HepG2 (cell line): ENCODE measurements around the gene ZNF684. TPM values are rescaled to one million over a fixed set of nuclear protein-coding genes. Genes with fewer than 3 reads are reported as not detected.

Source experiments
- ATAC-seq: fragments of 200-7000 bp; cut with Tn5 transposase; 3 replicates; pipeline ENCODE4 v1.9.1; 2020; ENCODE audit warnings: mild to moderate bottlenecking, moderate library complexity
- BruUV-seq: library from RNA; stranded (reverse); fragments of 400-500 nt; replicated peaks from 2 replicates; lab custom pipeline; 2021; lab: Mats Ljungman, UMichigan
- CTCF ChIA-PET: fragments of 300-600 bp; formaldehyde crosslinking; extraction: SDS; loops from one replicate; lab custom pipeline; 2021; ENCODE audit warnings: low total read pairs, inconsistent platforms, low intra/inter-chr PET ratio; lab: Yijun Ruan, JAX
- POLR2A ChIA-PET: fragments of 350-600 bp; sonication (Branson Sonifier 250); formaldehyde crosslinking; loops from one replicate; lab custom pipeline; 2020; ENCODE audit warnings: antibody characterized with exemption, inconsistent platforms; lab: Yijun Ruan, JAX
- DNase-seq: peaks from one replicate; pipeline ENCODE4 v3.0.0-alpha.2; 2015; ENCODE audit warnings: low spot score
- FAIRE-seq: peaks from 3 replicates; lab custom pipeline; 2011; peaks lifted over from hg19 to GRCh38; lab: Jason Lieb, UNC
- H2AFZ ChIP-seq: one replicate; pipeline ENCODE4 v1.6.1; 2011; ENCODE audit warnings: low read length, inconsistent platforms
- H3K27ac ChIP-seq: fragments of 300-600 bp; 3 replicates; pipeline ENCODE4 v1.8.0; 2011; ENCODE audit warnings: mixed run types, mild to moderate bottlenecking, mixed read lengths, low read length, inconsistent platforms; ENCODE audit not compliant: insufficient read depth; ENCODE audit errors: extremely low read length
- H3K27me3 ChIP-seq, 2 experiments: fragments of 200-600 bp in 1 of 2; 2 replicates in 1 of 2; 3 replicates in 1 of 2; pipeline versions ENCODE4 v1.6.0 to v1.8.0; 2011; ENCODE audit warnings: low read length in 2 of 2, mild to moderate bottlenecking in 2 of 2, moderate library complexity in 2 of 2, inconsistent platforms in 1 of 2; ENCODE audit not compliant: insufficient read depth in 2 of 2, control insufficient read depth in 1 of 2
- H3K36me3 ChIP-seq, 2 experiments: fragments of 200-600 bp in 1 of 2; replicated peaks in 1 of 2; 2 replicates in 1 of 2; 3 replicates in 1 of 2; pipeline versions ENCODE4 v1.5.1 to v1.8.0; 2011; ENCODE audit warnings: low read length in 2 of 2, inconsistent platforms in 1 of 2; ENCODE audit not compliant: insufficient read depth in 2 of 2, control insufficient read depth in 1 of 2
- H3K4me1 ChIP-seq: 2 replicates; pipeline ENCODE4 v1.5.1; 2012; ENCODE audit warnings: low read length, inconsistent platforms; ENCODE audit not compliant: insufficient read depth
- H3K4me2 ChIP-seq: 2 replicates; pipeline ENCODE4 v1.6.0; 2011; ENCODE audit warnings: low read depth, low read length, inconsistent platforms
- H3K4me3 ChIP-seq, 3 experiments: fragments of 200-600 bp in 1 of 3; sonication (generic), shearing (Covaris generic) in 1 of 3; replicated peaks in 1 of 3; 2 replicates each; pipeline ENCODE4 v1.5.1; 2011 to 2016; ENCODE audit warnings: low read length in 3 of 3, inconsistent platforms in 2 of 3, low read depth in 2 of 3, mild to moderate bottlenecking in 2 of 3, control low read depth in 1 of 3, mixed read lengths in 1 of 3; ENCODE audit not compliant: insufficient read depth in 1 of 3
- H3K79me2 ChIP-seq: one replicate; pipeline ENCODE4 v1.6.1; 2011; ENCODE audit warnings: low read length, inconsistent platforms; ENCODE audit not compliant: insufficient read depth
- H3K9ac ChIP-seq: 2 replicates; pipeline ENCODE4 v1.6.0; 2011; ENCODE audit warnings: mild to moderate bottlenecking, low read depth, low read length, inconsistent platforms; ENCODE audit not compliant: insufficient read depth
- H3K9me3 ChIP-seq: 2 replicates; pipeline ENCODE4 v1.5.1; 2012; ENCODE audit warnings: mild to moderate bottlenecking, low read length
- H4K20me1 ChIP-seq: 2 replicates; pipeline ENCODE4 v1.6.0; 2011; ENCODE audit warnings: inconsistent platforms, mild to moderate bottlenecking, low read length, moderate library complexity; ENCODE audit not compliant: insufficient read depth
- ASH2L ChIP-seq: fragments of 300-600, 200-600 bp; sonication (generic); IDR thresholded peaks from 2 replicates; pipeline ENCODE4 v1.7.0; 2017; ENCODE audit warnings: low read depth, mild to moderate bottlenecking, moderate library complexity, mixed read lengths, low read length; ENCODE audit not compliant: insufficient read length
- KDM2A ChIP-seq: sonication (generic); formaldehyde crosslinking; IDR thresholded peaks from 2 replicates; pipeline ENCODE4 v1.4.0; 2020; ENCODE audit warnings: low read depth, missing genetic modification reagents, borderline replicate concordance
- MIER2 ChIP-seq: IDR thresholded peaks from 2 replicates; pipeline ENCODE4 v1.6.1; 2016; ENCODE audit warnings: missing biosample characterization, missing genetic modification reagents
- MXD1 ChIP-seq: sonication (generic); formaldehyde crosslinking; IDR thresholded peaks from 2 replicates; pipeline ENCODE4 v1.4.0; 2020; ENCODE audit warnings: mild to moderate bottlenecking, missing genetic modification reagents
- NCOR1 ChIP-seq: fragments of 200-600 bp; sonication (generic); IDR thresholded peaks from 2 replicates; pipeline ENCODE4 v1.7.0; 2017; ENCODE audit warnings: antibody characterized with exemption, low read length, borderline replicate concordance
- RARG ChIP-seq: sonication (generic); formaldehyde crosslinking; IDR thresholded peaks from 2 replicates; pipeline ENCODE4 v1.4.0; 2020; ENCODE audit warnings: low read depth, mild to moderate bottlenecking, missing genetic modification reagents
- RELA ChIP-seq: sonication (generic); formaldehyde crosslinking; IDR thresholded peaks from 2 replicates; pipeline ENCODE4 v1.4.0; 2020; ENCODE audit warnings: missing genetic modification reagents
- RFXAP ChIP-seq: sonication (generic); formaldehyde crosslinking; IDR thresholded peaks from 2 replicates; pipeline ENCODE4 v1.4.0; 2020; ENCODE audit warnings: missing genetic modification reagents, borderline replicate concordance
- TARDBP ChIP-seq: sonication (generic); formaldehyde crosslinking; IDR thresholded peaks from 2 replicates; pipeline ENCODE4 v1.8.0; 2022; ENCODE audit warnings: mild to moderate bottlenecking, missing genetic modification reagents
- USF2 ChIP-seq, 2 experiments: sonication (generic) in 1 of 2; formaldehyde crosslinking in 1 of 2; IDR thresholded peaks; 2 replicates each; pipeline versions ENCODE4 v1.5.1 to v1.6.1; 2011 to 2020; ENCODE audit warnings: borderline replicate concordance in 1 of 2, low read depth in 1 of 2, low read length in 1 of 2, mild to moderate bottlenecking in 1 of 2, missing genetic modification reagents in 1 of 2, moderate library complexity in 1 of 2
- ZNF225 ChIP-seq: sonication (generic); formaldehyde crosslinking; IDR thresholded peaks from 2 replicates; pipeline ENCODE4 v1.4.0; 2020; ENCODE audit warnings: mild to moderate bottlenecking, missing genetic modification reagents
- ZNF333 ChIP-seq: sonication (generic); formaldehyde crosslinking; IDR thresholded peaks from 2 replicates; pipeline ENCODE4 v1.4.0; 2020; ENCODE audit warnings: mild to moderate bottlenecking, missing genetic modification reagents, borderline replicate concordance
- ZNF501 ChIP-seq: sonication (generic); formaldehyde crosslinking; IDR thresholded peaks from 2 replicates; pipeline ENCODE4 v1.5.1; 2020; ENCODE audit warnings: mild to moderate bottlenecking, moderate library complexity, missing genetic modification reagents
- ZNF567 ChIP-seq: sonication (generic); formaldehyde crosslinking; IDR thresholded peaks from 2 replicates; pipeline ENCODE4 v1.8.1; 2023; ENCODE audit warnings: mild to moderate bottlenecking, missing genetic modification reagents, borderline replicate concordance
- ZNF615 ChIP-seq: sonication (generic); formaldehyde crosslinking; IDR thresholded peaks from 2 replicates; pipeline ENCODE4 v1.5.0; 2020; ENCODE audit warnings: mild to moderate bottlenecking, missing genetic modification reagents, borderline replicate concordance
- ZNF639 ChIP-seq: conservative IDR thresholded peaks from 2 replicates; pipeline ENCODE4 v1.6.1; 2018; ENCODE audit warnings: missing genetic modification reagents
- ZNF660 ChIP-seq: sonication (generic); formaldehyde crosslinking; IDR thresholded peaks from 2 replicates; pipeline ENCODE4 v1.5.1; 2020; ENCODE audit warnings: mild to moderate bottlenecking, low read depth, missing genetic modification reagents, borderline replicate concordance
- WGBS: methylation state at CpG from one replicate; pipeline ENCODE4 v1.1.6; 2017; ENCODE audit warnings: low lambda C conversion rate; 5-methylcytosine and 5-hydroxymethylcytosine counted together
- in situ Hi-C: cut with HindIII; loops from 2 replicates; pipeline ENCODE4 v1.10.0; 2017; ENCODE audit warnings: low pct_unique_long_range_greater_than_20kb; ENCODE audit not compliant: extremely low pct_ligation_motif_present
- intact Hi-C: fragments of 100-400 bp; cut with micrococcal nuclease; formaldehyde crosslinking; loops from one replicate; pipeline ENCODE4 v1.10.0; 2022; ENCODE audit not compliant: unreplicated experiment
- polyA plus RNA-seq, 8 experiments: library from polyadenylated mRNA; depleted of rRNA in 3 of 8; stranded (reverse) in 7 of 8; unstranded in 1 of 8; fragments of >200 nt; fragmentation: Illumina TruSeq in 4 of 8; extraction: Trizol in 4 of 8; gene quantifications; 2 replicates each; pipeline versions ENCODE4 v1.2.1 to v1.2.3, GENCODE V29; 2011 to 2016; ENCODE audit warnings: low read depth in 4 of 8, missing spikeins in 1 of 8, mixed read lengths in 1 of 8; ENCODE audit not compliant: insufficient read depth in 1 of 8
- total RNA-seq, 5 experiments: library from RNA; depleted of rRNA; stranded (reverse); fragments of >200 nt; fragmentation: Illumina TruSeq; extraction: Trizol; gene quantifications; 2 replicates each; pipeline ENCODE4 v1.2.3, GENCODE V29; 2016; ENCODE audit warnings: low read depth in 1 of 5
- TF ChIP-seq, protein P1 (sequence below): sonication (generic); formaldehyde crosslinking; IDR thresholded peaks from 2 replicates; pipeline ENCODE4 v1.4.0; 2020; ENCODE audit warnings: mild to moderate bottlenecking, missing genetic modification reagents

The ZNF684 gene
- total and polyA plus RNA-seq, 2 of the 13 experiments (the other 11 are each of a cell fraction or from before 2014, with no cell fraction given), result 6.5 to 15.2 TPM

DNA sequence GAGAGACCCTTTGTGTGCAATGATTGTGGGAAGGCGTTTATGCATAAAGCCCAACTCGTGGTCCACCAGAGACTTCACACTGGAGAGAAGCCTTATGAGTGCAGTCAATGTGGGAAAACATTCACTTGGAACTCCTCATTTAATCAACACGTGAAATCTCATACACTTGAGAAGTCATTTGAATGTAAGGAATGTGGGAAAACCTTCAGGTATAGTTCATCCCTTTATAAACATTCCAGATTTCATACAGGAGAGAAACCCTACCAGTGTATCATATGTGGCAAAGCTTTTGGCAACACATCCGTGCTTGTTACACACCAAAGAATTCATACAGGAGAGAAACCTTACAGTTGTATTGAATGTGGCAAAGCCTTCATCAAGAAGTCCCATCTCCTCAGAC, 15.5 kb downstream of the ZNF684 start:
- FAIRE-seq, result no peak
- CTCF ChIA-PET, result no interaction called here

More for the DNA sequence above, 15.5 kb downstream of the ZNF684 start:
- DNase-seq (no peak), ATAC-seq (no peak)
- POLR2A ChIA-PET, result no interaction called here
- Histone ChIP-seq H3K9me3 (no peaks in the 10 kb centered on the region), H3K4me2 (no peak overlapping the region), H3K4me3 (no peak overlapping the region), H3K79me2 (no peaks in the 10 kb centered on the region), H3K27ac (no peak overlapping the region), H3K4me1 (no peaks in the 10 kb centered on the region)
- in situ Hi-C loops (no loop called here), intact Hi-C loops (no loop called here)
- WGBS, result 95% methylated on average over 4 of the region's 4 CpGs
- TF ChIP-seq RARG, result no peak
- no peak for TF ChIP-seq RELA (CRISPR knock-in tag)
- no peak for TF ChIP-seq USF2 (IDR thresholded peaks at IDR 0.05; ENCODE audit: low read depth, low read length)
- TF ChIP-seq USF2 (CRISPR knock-in tag; IDR thresholded peaks at IDR 0.05; ENCODE audit: borderline replicate concordance), result no peak
- no peak for TF ChIP-seq TARDBP (CRISPR knock-in tag)
- TF ChIP-seq ZNF660, result no peak
- TF ChIP-seq, protein P1, sequence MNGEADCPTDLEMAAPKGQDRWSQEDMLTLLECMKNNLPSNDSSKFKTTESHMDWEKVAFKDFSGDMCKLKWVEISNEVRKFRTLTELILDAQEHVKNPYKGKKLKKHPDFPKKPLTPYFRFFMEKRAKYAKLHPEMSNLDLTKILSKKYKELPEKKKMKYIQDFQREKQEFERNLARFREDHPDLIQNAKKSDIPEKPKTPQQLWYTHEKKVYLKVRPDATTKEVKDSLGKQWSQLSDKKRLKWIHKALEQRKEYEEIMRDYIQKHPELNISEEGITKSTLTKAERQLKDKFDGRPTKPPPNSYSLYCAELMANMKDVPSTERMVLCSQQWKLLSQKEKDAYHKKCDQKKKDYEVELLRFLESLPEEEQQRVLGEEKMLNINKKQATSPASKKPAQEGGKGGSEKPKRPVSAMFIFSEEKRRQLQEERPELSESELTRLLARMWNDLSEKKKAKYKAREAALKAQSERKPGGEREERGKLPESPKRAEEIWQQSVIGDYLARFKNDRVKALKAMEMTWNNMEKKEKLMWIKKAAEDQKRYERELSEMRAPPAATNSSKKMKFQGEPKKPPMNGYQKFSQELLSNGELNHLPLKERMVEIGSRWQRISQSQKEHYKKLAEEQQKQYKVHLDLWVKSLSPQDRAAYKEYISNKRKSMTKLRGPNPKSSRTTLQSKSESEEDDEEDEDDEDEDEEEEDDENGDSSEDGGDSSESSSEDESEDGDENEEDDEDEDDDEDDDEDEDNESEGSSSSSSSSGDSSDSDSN (CRISPR knock-in tag), result no peak
- TF ChIP-seq ZNF501 (CRISPR knock-in tag), result no peak
- TF ChIP-seq ZNF567 (CRISPR knock-in tag), result no peak
- no peak for TF ChIP-seq ZNF333 (CRISPR knock-in tag)
- TF ChIP-seq ZNF225 (CRISPR knock-in tag), result no peak
- no peak for TF ChIP-seq ASH2L
- no peak for TF ChIP-seq KDM2A (CRISPR knock-in tag)
- no peak for TF ChIP-seq MXD1 (CRISPR knock-in tag)
- TF ChIP-seq NCOR1, result no peak
- no peak for TF ChIP-seq ZNF639 (CRISPR knock-in tag)
- TF ChIP-seq MIER2 (CRISPR knock-in tag), result no peak
- TF ChIP-seq RFXAP (CRISPR knock-in tag), result no peak
- TF ChIP-seq ZNF615 (CRISPR knock-in tag), result no peak
- TF ChIP-seq, all 625 proteins: peak for 0
- no peak overlapping the region for H3K9ac ChIP-seq
- BruUV-seq, result no TSS peak
- H2AFZ ChIP-seq, result no peak overlapping the region
- no peaks in the 10 kb centered on the region for H4K20me1 ChIP-seq
- H3K27me3 ChIP-seq, result no peaks in the 10 kb centered on the region
- peaks cover 2 to 40% of the 10 kb centered on the region in 2 experiments for H3K36me3 ChIP-seq
